Stimulated activated CD8-positive, alpha-beta memory T cell treated with anti-CD3 and anti-CD28 coated beads, Interleukin-15, amount 100 ng/mL, for 1 hour (primary cell): ENCODE results near the gene PHACTR1.

Experiments used
- DNase-seq: peaks from one replicate; pipeline ENCODE4 v3.0.0-alpha.2; 2020; ENCODE audit warnings: low read depth

PHACTR1 gene

DNA sequence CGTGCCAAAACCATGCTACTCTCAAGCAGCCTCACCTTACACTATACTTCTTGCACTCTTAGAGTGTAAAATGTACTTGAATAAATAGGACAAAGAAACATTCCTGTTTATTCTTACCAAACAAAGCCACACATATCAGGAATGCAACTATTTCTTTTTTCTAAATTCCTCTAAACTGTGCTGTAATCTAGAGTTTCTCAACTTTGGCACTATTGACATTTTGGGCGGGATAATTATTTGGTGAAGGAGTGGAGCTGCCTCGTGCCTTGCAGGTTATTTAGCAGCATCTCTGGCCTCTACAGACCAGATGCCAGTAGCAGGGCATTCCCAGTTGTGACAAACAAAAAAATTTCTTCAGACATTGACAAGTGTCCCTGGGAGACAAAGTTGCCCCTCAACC lies 86.9 kb downstream of the PHACTR1 start:
- DNase-seq, result no peak

DNA sequence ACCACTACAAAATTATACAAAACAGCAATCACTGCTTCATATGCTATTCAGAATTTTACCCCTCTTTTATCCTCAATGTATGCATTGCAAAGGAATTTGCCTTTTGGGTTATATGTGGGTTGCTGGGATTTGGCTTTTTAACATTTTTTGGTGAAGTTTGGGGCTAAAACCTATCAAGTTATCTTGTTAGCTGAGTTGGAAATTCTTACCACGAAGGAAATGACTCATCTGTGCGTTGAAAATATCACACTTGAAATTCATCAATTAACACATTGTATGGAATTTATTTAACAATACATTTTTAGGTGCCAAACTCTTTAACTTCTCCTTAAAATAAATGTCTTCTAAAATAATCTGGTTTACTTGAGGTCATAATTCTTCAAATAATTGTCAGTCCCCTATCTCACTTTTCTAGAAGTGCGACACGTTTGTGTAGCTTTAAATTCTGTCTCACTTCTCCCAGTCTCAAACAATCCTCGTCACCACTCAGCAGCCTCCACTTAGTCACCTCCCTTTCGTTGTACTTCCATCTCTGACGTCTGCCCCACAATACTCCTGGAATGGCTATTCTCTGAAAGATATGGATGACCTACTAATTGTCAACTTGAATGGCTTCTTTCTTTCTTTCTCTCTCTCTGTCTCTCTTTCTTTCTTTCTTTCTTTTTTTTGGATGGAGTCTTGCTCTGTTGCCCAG lies 88.5 kb downstream of the PHACTR1 start:
- no peak for DNase-seq

DNA sequence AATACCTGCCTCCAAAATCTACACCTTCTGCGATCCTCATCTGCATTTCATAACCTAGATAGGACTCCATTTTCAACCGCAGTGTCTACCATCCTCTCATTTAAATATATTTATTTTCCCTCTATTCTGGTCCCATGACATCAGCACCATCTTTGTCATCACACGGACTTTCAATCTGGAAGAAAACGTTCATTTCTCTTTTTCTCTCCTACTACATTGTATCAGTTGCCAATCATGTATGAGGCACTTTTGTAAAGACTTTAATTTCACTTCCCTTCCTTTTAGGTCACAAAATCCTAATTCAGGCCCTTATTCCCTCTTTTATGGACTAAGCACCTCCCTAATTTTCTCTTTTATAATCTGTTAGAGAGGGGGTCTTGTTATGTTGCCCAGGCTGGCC lies 89.6 kb downstream of the PHACTR1 start:
- no peak for DNase-seq

- DNase-seq, result no peak
Observed at GRCh38 chr6:12806796-12807195, 90.2 kb downstream of the PHACTR1 start.

GRCh38 chr6:12811519-12811918 lies 95.0 kb downstream of the PHACTR1 start:
- no peak for DNase-seq

DNA sequence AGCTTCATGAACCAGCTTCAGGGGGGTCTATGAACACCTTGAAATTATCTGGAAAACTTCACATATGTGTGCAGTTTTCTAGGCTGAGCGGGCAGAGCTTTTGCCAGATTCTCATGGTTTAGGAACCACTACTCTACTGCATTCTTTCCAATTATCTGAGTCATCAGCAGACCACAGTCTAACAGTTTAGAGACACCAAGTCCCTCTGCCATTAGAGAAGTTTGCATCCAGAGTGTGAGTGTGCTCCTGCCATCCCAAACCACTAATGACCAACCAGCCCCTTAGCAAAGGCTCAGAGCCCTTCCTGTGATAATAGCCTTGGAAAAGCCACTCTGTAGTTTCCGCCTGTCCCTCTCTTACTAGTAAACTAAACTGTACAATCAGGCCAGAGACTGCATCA lies 96.8 kb downstream of the PHACTR1 start:
- DNase-seq, result no peak

DNA sequence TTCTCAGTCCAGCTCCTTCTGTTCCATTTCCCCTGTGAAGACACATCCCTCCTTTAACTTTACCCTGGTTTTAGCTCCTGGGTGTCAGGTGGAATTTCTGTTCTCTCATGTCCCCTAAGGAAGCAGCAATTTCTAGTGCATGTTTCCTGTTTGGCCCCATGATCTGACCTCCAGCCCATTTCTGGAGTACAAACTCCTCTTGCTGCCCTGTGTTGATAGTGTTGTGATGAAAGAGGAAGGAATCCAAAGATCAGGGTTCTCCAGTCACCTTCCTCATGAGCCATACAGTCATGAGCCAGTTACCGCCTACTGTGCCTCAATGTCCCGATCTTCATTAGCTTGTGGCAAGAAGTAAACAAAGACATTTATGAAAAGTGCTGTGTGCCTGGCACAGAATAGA lies 97.4 kb downstream of the PHACTR1 start:
- DNase-seq, result no peak

- DNase-seq, result no peak
Observed at GRCh38 chr6:12815089-12815488, 98.5 kb downstream of the PHACTR1 start.

- DNase-seq, result no peak
Observed at GRCh38 chr6:12815884-12816600, 99.5 kb downstream of the PHACTR1 start.

- DNase-seq, result no peak
Observed at GRCh38 chr6:12818324-12818723, 101.8 kb downstream of the PHACTR1 start.

DNA sequence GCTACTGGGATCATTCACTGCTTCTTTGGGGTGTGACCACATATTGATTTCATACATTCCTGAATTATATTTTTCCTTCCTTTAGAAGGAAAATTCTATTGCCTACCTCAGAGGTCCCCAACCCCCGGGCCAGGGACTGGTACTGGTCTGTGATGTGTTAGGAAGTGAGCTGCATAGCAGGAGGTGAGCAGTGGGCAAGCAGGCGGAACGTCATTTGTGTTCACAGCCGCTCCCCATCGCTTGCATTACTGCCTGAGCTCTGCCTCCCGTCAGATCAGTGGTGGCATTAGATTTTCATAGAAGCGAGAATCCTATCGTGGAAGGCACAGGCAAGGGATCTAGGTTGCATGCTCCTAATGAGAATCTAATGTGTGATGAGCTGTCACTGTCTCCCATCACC lies 107.3 kb downstream of the PHACTR1 start:
- DNase-seq, result no peak

DNA sequence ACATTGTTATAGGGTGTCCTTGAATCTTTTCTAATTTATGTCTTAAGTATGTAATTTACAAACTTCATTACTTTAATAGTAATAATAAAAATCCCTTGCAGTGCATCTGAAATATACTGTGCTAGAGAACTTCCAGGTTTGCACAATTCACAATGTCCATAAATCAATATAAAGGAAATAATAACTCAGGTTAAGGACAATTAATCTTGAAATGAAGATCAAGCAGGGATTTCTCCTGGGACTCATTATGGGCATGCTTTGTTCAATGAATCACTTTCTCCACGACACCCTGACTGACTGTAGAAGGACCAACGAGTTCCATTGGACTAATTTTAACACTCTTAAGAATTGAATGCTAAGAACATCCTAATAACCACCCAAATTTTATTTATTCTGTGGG lies 110.0 kb downstream of the PHACTR1 start:
- no peak for DNase-seq

GRCh38 chr6:12827921-12828320 lies 111.4 kb downstream of the PHACTR1 start:
- DNase-seq, result no peak

DNA sequence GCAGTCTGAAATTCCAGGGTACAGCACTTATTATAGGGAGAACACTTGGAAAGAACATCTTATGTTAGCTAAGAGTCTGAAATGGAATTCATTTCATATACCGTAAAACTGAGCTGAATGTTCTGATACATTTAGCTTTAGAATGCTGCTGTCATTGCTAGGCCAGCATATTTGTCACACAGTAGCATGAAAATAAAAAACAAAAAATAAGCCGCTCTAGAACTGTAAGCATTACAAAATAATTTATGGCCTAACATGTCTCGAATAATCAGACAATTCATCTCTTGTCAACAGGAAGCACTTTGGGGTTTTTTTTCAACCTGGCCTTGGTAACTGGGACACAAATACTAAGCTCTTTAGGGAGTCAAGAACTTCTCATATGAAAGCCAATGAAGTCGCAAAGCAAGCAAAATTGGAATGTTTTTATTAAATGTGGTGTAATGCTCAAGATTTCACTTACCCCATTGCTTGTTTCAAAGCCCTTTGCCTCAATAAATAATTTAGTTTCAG lies 115.7 kb downstream of the PHACTR1 start:
- no peak for DNase-seq

GRCh38 chr6:12836009-12836408 lies 119.4 kb downstream of the PHACTR1 start:
- DNase-seq, result no peak

DNA sequence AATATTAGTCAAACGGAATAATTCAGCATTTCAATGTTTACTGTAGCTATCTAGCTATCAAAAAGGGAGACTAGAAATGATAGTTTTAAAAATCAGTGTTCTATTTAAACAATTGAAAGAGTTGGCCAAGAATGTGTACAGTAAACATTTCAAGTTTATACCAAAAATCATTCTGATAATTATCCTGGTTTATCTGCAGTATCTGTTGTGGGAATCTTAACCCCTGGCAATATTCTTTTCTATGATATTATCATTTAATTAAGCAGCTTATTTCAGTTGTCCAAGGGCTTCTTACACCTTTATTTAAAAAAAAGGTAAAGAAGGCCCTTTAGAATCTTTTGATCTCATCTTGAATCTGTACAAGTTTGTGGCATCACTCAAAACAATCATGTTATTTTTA lies 125.1 kb downstream of the PHACTR1 start:
- DNase-seq, result no peak

DNA sequence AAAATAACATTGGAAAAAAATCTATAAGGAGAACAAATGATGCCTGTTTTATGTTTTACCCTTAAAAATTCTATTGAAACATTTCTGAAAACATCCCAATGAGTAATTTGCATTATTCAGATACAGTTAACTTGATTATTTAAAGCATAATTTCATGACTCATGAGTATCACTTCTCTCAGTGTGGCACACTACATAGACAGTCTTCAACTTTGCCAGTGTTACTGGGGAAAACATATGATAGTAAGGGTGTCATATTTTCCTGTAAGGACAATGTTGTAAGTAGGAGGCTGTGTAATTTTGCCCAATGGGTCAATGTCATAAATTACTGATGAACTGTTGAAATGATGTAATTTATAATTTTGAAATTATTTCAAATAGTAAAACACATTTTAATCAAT lies 125.5 kb downstream of the PHACTR1 start:
- DNase-seq, result no peak

DNA sequence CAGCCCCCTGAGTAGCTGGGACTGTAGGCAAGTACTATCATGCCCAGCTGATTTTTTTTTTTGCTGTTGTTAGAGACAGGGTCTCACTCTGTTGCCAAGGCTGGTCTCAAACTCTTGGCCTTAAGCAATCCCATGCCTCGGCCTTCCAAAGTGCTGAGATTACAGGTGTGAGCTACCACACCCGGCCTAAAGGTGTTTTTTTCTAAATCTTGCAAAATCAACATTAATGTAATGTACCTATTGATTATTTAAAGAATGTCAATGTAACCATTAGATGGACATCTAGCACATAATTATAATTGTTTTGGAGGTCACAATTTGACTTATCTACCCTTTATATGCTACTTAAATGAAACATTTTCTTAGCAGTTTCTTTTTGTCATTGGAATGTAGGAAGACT lies 126.1 kb downstream of the PHACTR1 start:
- no peak for DNase-seq

- no peak for DNase-seq
Observed at GRCh38 chr6:12844284-12845223, 128.0 kb downstream of the PHACTR1 start.

DNA sequence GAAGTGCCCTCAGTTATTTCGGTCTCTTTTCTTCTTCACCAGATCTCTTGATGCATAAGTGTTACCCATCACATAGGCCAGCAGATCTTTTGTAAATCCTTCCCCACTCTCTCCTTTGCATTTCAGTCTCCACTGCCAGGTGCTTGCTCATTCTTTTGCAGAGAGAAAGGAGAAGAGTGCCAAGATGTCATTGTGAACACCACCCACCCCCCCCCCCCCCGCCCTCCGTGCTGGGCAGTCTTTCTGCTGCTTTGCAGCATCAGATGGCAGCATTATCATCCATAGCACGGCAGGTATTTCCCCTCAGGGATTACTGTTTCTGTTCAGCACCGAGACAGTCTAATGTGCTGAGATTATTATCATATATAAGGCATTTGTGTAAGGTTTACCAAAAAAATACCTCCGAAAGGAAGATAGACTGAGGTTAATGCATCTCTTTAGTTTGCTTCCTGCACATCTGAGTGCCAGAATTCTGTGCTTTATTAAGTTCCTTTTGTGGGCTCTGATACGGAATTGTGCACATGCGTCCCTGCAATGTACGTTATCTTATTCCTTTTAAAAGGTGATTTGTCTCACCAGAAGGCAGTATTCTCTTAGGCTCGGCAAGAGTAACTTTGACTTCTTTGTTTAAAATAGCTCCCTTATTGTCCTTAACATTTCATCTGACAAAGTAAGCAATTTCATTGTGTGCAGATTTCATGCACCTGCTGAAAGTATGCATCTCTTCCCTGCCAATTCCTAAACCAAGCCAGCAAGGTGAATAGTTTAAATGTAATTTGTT lies 128.8 kb downstream of the PHACTR1 start:
- no peak for DNase-seq

DNA sequence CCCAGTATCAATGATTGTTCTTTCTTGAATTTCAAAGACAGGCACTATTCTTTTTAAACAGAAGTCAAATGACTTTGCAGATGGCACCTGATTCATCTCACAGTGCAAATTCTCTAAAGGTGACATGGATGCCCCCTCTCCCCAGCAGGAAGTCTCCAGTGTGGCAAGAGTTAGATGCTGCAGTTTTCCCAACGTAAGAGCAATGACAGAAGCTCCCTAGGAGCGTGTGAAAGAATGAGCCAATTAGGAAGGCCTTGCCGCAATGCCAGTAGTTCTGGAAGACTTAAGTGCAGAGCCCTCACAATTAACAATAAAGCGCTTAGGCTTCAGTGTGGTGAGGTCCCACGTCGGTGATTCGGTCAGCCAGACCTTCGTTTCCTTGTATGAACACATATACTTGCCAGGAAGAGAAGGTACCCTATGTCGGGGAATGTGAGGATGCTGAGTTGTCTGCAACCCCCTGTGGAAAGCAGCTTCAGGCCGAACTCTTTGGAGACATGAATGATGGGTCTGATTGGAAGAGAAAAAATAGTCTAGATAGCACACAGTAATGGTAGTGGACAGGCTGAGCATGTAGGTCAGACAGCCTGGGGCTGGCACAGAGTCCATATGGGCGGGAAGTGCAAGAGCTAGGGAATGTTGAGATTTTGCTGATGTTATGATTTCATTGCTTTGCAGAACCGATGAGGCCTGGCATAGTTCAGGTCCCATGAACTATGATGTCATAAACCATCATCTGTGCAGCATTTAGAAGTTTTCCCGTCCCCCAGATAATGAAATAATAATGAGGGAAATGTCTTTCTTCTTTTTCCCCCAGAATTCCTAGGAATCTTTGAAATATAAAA lies 132.6 kb downstream of the PHACTR1 start:
- no peak for DNase-seq
